Measurements from ENCODE around the gene SASH1.

The SASH1 gene

DNA sequence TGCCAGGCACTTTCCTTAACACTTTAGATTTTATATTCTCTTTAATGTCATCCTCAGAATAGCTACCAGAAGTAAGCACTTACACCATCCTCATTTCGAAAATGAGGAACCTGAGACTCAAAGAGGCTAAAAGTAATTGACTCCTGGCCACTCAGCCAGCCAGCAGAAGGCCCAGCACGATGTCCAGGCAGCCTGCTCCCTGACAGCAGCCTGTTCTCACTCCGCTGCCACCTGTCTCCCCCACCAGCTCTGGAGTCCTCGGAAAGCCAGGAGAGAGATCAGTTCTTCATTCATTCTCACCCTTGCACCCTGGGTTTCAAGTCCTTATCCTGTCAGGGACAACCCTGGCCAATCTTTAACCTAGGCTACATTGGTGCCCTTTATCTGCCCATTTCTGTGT lies 174.0 kb downstream of the SASH1 start:
- no peak overlapping the region for H3K4me3 ChIP-seq (ENCODE audit: low read depth, low read length)

DNA sequence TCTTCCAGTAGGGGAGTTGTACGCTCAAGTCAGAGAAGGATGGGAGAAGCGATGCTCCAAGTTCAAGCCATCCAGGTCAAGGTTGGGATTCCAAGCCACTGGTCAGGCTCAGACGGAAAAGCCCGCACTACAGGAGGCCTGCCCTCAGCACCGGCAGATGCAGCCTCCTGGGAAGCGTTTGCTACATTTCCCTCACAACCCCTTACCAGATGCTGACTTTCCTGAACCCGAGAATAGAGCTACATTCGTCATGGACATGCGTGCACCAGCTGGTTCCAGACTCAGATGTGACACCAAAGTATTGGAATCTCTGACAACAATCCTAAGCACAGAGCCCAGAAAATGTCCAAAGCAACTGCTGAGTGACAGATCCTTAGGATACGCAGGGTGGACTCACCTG lies 174.8 kb downstream of the SASH1 start:
- no peak overlapping the region for H3K4me3 ChIP-seq (ENCODE audit: low read depth, low read length)

GRCh38 chr6:148518511-148519156 lies 176.0 kb downstream of the SASH1 start:
- H3K4me3 ChIP-seq (ENCODE audit: low read depth, low read length): no peak overlapping the region

- no peak overlapping the region for H3K4me3 ChIP-seq (ENCODE audit: low read depth, low read length)
These were observed 177.6 kb downstream of the SASH1 start for GRCh38 chr6:148520109-148520841.

DNA sequence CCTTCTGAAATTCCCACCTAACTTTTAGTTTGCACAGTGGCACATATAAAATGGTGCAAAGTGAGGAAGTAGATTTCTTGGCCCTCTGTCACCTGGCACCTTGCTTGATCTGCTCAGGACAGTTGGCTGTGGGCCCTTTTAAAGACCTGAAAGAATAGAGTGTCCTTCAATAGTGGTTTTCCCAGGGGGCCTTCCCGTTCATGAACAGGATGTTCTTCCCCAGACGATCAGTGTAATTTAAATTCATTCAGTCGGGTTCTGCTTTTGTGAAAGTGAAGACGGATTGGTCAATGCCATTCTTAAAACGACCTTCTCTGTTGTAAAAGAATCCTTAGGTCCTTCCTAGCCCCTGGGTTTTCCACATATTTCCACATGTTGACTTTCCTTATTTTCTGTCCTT lies 178.5 kb downstream of the SASH1 start:
- H3K4me3 ChIP-seq (ENCODE audit: low read depth, low read length): no peak overlapping the region

DNA sequence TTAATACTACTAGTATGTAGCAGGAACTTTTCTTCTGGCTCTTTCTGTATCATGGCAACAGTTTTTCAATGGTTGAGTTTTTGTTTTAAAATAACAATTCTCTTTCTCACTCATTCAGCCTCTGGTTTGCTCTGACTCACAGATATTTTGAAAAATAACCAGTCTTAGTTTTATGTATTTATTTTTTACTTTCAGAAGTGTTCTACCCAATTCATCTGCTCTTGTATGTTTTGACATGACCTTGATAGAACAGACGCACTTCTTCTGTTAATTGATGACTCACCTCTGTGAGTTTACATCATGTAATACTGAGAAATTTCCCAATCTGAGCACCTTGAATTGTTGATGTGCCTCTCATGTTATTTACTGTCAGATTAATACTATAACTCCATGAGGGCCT lies 178.9 kb downstream of the SASH1 start:
- H3K4me3 ChIP-seq (ENCODE audit: low read depth, low read length): no peak overlapping the region

- H3K4me3 ChIP-seq (ENCODE audit: low read depth, low read length): no peak overlapping the region
These were observed 180.4 kb downstream of the SASH1 start for GRCh38 chr6:148523048-148523447.

DNA sequence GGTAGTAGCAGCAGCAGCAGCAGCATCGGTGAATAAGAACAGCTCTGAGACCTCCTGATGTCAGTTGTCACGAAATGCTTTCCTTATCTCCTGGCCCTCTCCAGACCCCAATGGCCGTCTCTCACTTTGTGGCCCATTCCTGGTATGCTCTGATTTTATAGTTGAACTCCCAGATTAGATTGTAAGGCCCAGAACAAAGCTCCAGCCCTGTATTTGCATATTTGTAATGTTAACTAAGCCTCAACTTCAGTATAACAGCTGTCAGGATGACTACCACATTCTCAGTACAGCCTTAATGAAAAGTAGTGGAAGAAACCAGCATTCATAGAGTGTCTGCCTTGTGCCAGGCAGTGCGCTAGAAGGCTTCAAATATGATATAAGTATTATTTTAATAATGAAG lies 180.9 kb downstream of the SASH1 start:
- H3K4me3 ChIP-seq (ENCODE audit: low read depth, low read length): no peak overlapping the region

DNA sequence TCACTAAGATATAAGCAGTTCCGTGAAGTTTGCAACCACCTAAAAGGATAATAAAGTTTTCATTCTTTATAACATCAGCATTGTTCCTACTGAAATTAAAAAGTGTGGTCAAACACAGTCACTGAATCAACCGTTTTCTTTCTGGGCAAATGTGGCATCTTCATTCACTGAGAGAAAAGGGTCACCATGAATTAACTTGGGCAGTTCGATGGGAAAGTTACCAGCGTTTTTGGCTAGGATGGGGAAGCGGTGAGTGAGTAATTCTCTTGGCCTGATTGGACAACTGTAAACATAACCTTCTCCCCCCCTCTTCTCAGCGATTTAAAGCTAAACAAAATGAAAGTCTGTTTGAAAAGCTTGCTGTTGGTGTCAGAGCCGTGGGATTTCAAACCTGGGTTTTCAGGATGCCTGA lies 181.8 kb downstream of the SASH1 start:
- no peak overlapping the region for H3K4me3 ChIP-seq (ENCODE audit: low read depth, low read length)

GRCh38 chr6:148524976-148525375 lies 182.3 kb downstream of the SASH1 start:
- no peak overlapping the region for H3K4me3 ChIP-seq (ENCODE audit: low read depth, low read length)

GRCh38 chr6:148525453-148525852 lies 182.8 kb downstream of the SASH1 start:
- no peak overlapping the region for H3K4me3 ChIP-seq (ENCODE audit: low read depth, low read length)

DNA sequence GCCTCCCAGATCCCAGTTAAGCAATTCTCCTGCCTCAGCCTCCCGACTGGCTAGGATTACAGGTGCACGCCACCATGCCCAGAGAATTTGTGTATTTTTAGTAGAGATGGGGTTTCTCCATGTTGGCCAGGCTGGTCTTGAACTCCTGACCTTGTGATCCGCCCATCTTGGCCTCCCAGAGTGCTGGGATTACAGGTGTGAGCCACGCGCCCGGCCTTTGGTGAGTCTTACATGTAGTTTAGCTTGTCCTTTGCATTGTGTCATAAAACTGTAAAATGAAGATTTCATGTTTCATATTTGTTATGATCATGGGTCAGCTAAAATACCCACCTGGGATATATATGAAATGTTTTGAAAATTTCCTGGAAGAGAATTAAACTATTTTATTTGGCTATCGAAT lies 183.5 kb downstream of the SASH1 start:
- H3K4me3 ChIP-seq (ENCODE audit: low read depth, low read length): no peak overlapping the region

- no peak overlapping the region for H3K4me3 ChIP-seq (ENCODE audit: low read depth, low read length)
These were observed 185.7 kb downstream of the SASH1 start for GRCh38 chr6:148528292-148528691.

GRCh38 chr6:148529010-148529409 lies 186.4 kb downstream of the SASH1 start:
- H3K4me3 ChIP-seq (ENCODE audit: low read depth, low read length): no peak overlapping the region

GRCh38 chr6:148530394-148530953 lies 187.8 kb downstream of the SASH1 start:
- no peak overlapping the region for H3K4me3 ChIP-seq (ENCODE audit: low read depth, low read length)

- no peak overlapping the region for H3K4me3 ChIP-seq (ENCODE audit: low read depth, low read length)
These were observed 188.3 kb downstream of the SASH1 start for GRCh38 chr6:148530976-148531375.

GRCh38 chr6:148532698-148533097 lies 190.1 kb downstream of the SASH1 start:
- no peak overlapping the region for H3K4me3 ChIP-seq (ENCODE audit: low read depth, low read length)

GRCh38 chr6:148533309-148534107 lies 190.9 kb downstream of the SASH1 start:
- no peak overlapping the region for H3K4me3 ChIP-seq (ENCODE audit: low read depth, low read length)

DNA sequence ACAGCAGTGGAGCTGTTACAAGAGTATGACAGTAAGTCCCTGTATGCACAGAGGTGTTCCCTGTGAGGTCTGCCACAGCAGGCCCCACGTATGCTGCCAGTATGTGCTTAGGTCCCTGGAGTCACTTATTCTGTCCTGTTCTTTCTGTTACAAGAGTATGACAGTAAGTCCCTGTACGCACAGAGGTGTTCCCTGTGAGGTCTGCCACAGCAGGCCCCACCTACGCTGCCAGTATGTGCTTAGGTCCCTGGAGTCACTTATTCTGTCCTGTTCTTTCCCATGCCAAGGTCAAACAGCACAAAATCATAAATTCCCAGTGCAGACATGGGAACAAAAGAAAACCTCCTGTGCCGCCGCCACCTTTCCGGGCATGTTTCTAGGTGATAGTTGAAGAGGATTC lies 192.2 kb downstream of the SASH1 start:
- no peak overlapping the region for H3K4me3 ChIP-seq (ENCODE audit: low read depth, low read length)

GRCh38 chr6:148535381-148535780 lies 192.7 kb downstream of the SASH1 start:
- H3K4me3 ChIP-seq (ENCODE audit: low read depth, low read length): no peak overlapping the region

GRCh38 chr6:148535976-148536375 lies 193.3 kb downstream of the SASH1 start:
- H3K4me3 ChIP-seq (ENCODE audit: low read depth, low read length): no peak overlapping the region

All from iPS-11a (cell line).